ENCODE data around the gene GAS2L1. TPM values are rescaled to one million over a fixed set of nuclear protein-coding genes. Genes with fewer than 3 reads are reported as not detected.

The GAS2L1 gene
- total RNA-seq, 2 experiments from 2014 or later = not detected

- no peaks in the 10 kb centered on the region for H3K9me2 ChIP-seq (ENCODE audit: insufficient read depth, low read length)
- TF ChIP-seq EZH2phosphoT487 (IDR thresholded peaks at IDR 0.05; ENCODE audit: borderline replicate concordance, low read depth, low read length) = no peak
- no peak for TF ChIP-seq CTCF (conservative IDR thresholded peaks at IDR 0.05; ENCODE audit: low read length)
- BruUV-seq (replicated peaks) = no TSS peak
- no peak overlapping the region for H2AFZ ChIP-seq (ENCODE audit: low read length)
- ChIA-PET CTCF (ENCODE audit: unreplicated experiment) (no interaction called here), POLR2A (no interaction called here)
- no peaks in the 10 kb centered on the region for H3K9me3 ChIP-seq (ENCODE audit: low read length)
- H3K79me2 ChIP-seq (ENCODE audit: insufficient read depth, low read depth, low read length) = no peaks in the 10 kb centered on the region
- H3K4me1 ChIP-seq (ENCODE audit: insufficient read depth, low read length, poor library complexity, severe bottlenecking) = peaks cover 5% of the 10 kb centered on the region
- peaks cover 99% of the 10 kb centered on the region for H3K36me3 ChIP-seq (ENCODE audit: insufficient read depth, low read length)
- intact Hi-C loops (cut with micrococcal nuclease; ENCODE audit: unreplicated experiment) = no loop called here
- H3K27ac ChIP-seq (ENCODE audit: low read depth, low read length, poor library complexity, severe bottlenecking) = no peak overlapping the region
- H4K20me1 ChIP-seq (ENCODE audit: insufficient read depth, low read length) = no peaks in the 10 kb centered on the region; the same call in 1 of the 2 replicates
- no peak overlapping the region for H3K4me3 ChIP-seq (ENCODE audit: low read depth, low read length, poor library complexity, severe bottlenecking)
- DNase-seq (ENCODE audit: low spot score) = no peak
- no peak overlapping the region for H3K4me2 ChIP-seq (ENCODE audit: low read length)
These were observed 34.8 kb downstream of the GAS2L1 start for GRCh38 chr22:29341056-29341848.

- Histone ChIP-seq H3K4me3 (ENCODE audit: low read depth, low read length, poor library complexity, severe bottlenecking) (no peak overlapping the region), H3K27ac (ENCODE audit: low read depth, low read length, poor library complexity, severe bottlenecking) (no peak overlapping the region), H3K79me2 (ENCODE audit: insufficient read depth, low read depth, low read length) (no peaks in the 10 kb centered on the region), H3K36me3 (ENCODE audit: insufficient read depth, low read length) (peaks cover 100% of the 10 kb centered on the region), H3K4me2 (ENCODE audit: low read length) (no peak overlapping the region), H3K9me3 (ENCODE audit: low read length) (no peaks in the 10 kb centered on the region), H2AFZ (ENCODE audit: low read length) (no peak overlapping the region), H3K4me1 (ENCODE audit: insufficient read depth, low read length, poor library complexity, severe bottlenecking) (peaks cover 10% of the 10 kb centered on the region), H3K9me2 (ENCODE audit: insufficient read depth, low read length) (no peaks in the 10 kb centered on the region), H4K20me1 (ENCODE audit: insufficient read depth, low read length) (no peaks in the 10 kb centered on the region)
- TF ChIP-seq EZH2phosphoT487 (IDR thresholded peaks at IDR 0.05; ENCODE audit: borderline replicate concordance, low read depth, low read length) = no peak
- TF ChIP-seq CTCF (conservative IDR thresholded peaks at IDR 0.05; ENCODE audit: low read length) = no peak
- POLR2A ChIA-PET = no interaction called here
- no TSS peak for BruUV-seq (replicated peaks)
- CTCF ChIA-PET (ENCODE audit: unreplicated experiment) = no interaction called here
- DNase-seq (ENCODE audit: low spot score) = no peak
- intact Hi-C loops (cut with micrococcal nuclease; ENCODE audit: unreplicated experiment) = no loop called here
These were observed 35.3 kb downstream of the GAS2L1 start for GRCh38 chr22:29341849-29342127.

DNA sequence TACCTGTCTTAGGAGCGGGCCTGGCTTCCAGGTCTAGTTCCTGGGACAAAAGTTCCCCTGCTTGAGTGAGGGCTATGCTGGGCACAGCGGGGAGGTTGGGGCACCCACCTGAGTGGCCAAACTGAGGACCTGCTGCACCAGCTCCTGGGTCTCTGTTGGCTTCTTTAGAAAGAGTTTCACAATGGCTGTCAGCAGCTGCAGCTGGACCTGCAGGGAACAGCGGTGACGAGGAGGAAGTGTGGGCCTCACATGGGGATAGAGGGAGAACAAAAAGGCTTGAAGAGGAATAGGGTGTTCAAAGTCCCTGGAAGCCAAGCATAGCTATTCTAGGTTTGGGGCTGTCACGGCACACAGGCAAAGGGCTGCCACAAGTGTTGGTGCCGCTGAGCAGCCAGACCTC lies 35.7 kb downstream of the GAS2L1 start:
- DNase-seq (ENCODE audit: low spot score) = no peak
- no peaks in the 10 kb centered on the region for H3K79me2 ChIP-seq (ENCODE audit: insufficient read depth, low read depth, low read length)
- H3K27ac ChIP-seq (ENCODE audit: low read depth, low read length, poor library complexity, severe bottlenecking) = no peak overlapping the region
- ChIA-PET CTCF (ENCODE audit: unreplicated experiment) (no interaction called here), POLR2A (no interaction called here)
- no peak overlapping the region for H2AFZ ChIP-seq (ENCODE audit: low read length)
- no peak overlapping the region for H3K4me3 ChIP-seq (ENCODE audit: low read depth, low read length, poor library complexity, severe bottlenecking)
- no peaks in the 10 kb centered on the region for H4K20me1 ChIP-seq (ENCODE audit: insufficient read depth, low read length)
- H3K36me3 ChIP-seq (ENCODE audit: insufficient read depth, low read length) = peaks cover 100% of the 10 kb centered on the region
- TF ChIP-seq CTCF (conservative IDR thresholded peaks at IDR 0.05; ENCODE audit: low read length) (no peak), EZH2phosphoT487 (IDR thresholded peaks at IDR 0.05; ENCODE audit: borderline replicate concordance, low read depth, low read length) (no peak)
- intact Hi-C loops (cut with micrococcal nuclease; ENCODE audit: unreplicated experiment) = no loop called here
- H3K4me1 ChIP-seq (ENCODE audit: insufficient read depth, low read length, poor library complexity, severe bottlenecking) = peaks cover 14% of the 10 kb centered on the region
- BruUV-seq (replicated peaks) = no TSS peak
- H3K4me2 ChIP-seq (ENCODE audit: low read length) = no peak overlapping the region
- H3K9me2 ChIP-seq (ENCODE audit: insufficient read depth, low read length) = no peaks in the 10 kb centered on the region
- H3K9me3 ChIP-seq (ENCODE audit: low read length) = no peaks in the 10 kb centered on the region

Measured in OCI-LY7 (cell line).